ENCODE data around the gene SALL2.

DNA sequence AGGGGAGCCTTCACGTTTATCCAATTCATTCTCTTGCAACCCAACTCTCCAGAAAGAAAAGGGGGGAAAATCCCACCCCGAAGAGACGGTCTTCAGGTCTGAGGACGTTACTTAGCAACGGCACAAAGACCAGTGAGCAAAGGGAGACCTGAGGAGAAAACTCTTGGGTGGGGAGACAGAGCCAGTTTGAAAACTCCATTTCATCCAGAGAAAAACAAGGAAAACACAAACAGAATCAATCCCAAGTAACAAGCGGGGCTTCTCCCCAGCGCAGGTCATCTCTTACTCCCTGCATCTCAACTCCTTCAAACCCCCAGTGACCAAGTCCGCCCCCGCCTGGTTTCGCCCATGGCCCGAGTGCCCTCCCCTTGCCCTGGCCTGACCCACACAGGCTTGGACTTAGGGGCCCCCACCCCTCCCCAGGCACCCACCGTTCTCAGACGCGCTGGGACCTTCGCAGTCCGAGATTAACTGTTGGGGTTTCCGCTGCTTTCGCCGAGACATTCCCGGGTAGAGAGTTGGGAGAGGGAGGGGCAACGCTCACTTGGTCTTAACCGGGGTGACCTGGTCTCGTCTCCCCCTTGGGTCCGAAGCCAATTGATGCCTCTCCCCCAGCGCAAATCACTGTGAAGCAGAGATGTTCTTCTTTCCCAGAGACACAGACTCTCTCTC lies 10.4 kb upstream of the SALL2 start:
- TF ChIP-seq CTCF (IDR thresholded peaks at IDR 0.05; ENCODE audit: insufficient read depth, low read length) (no peak), GABPA (IDR thresholded peaks at IDR 0.05; ENCODE audit: low read depth) (no peak), POLR2AphosphoS5 (IDR thresholded peaks at IDR 0.05; ENCODE audit: low read depth) (no peak), SPI1 (IDR thresholded peaks at IDR 0.05; ENCODE audit: borderline replicate concordance, low read depth) (no peak)
- TF ChIP-seq, protein P1, sequence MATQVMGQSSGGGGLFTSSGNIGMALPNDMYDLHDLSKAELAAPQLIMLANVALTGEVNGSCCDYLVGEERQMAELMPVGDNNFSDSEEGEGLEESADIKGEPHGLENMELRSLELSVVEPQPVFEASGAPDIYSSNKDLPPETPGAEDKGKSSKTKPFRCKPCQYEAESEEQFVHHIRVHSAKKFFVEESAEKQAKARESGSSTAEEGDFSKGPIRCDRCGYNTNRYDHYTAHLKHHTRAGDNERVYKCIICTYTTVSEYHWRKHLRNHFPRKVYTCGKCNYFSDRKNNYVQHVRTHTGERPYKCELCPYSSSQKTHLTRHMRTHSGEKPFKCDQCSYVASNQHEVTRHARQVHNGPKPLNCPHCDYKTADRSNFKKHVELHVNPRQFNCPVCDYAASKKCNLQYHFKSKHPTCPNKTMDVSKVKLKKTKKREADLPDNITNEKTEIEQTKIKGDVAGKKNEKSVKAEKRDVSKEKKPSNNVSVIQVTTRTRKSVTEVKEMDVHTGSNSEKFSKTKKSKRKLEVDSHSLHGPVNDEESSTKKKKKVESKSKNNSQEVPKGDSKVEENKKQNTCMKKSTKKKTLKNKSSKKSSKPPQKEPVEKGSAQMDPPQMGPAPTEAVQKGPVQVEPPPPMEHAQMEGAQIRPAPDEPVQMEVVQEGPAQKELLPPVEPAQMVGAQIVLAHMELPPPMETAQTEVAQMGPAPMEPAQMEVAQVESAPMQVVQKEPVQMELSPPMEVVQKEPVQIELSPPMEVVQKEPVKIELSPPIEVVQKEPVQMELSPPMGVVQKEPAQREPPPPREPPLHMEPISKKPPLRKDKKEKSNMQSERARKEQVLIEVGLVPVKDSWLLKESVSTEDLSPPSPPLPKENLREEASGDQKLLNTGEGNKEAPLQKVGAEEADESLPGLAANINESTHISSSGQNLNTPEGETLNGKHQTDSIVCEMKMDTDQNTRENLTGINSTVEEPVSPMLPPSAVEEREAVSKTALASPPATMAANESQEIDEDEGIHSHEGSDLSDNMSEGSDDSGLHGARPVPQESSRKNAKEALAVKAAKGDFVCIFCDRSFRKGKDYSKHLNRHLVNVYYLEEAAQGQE (IDR thresholded peaks at IDR 0.05; ENCODE audit: insufficient replicate concordance, low read depth): no peak

Measured in HL-60 (cell line).